HuH-7.5 (cell line): ENCODE measurements around the gene MAGI2.

Experiments
- DNase-seq: peaks from one replicate; pipeline ENCODE4 v3.0.0; 2011; ENCODE audit warnings: low spot score

Gene MAGI2

DNA sequence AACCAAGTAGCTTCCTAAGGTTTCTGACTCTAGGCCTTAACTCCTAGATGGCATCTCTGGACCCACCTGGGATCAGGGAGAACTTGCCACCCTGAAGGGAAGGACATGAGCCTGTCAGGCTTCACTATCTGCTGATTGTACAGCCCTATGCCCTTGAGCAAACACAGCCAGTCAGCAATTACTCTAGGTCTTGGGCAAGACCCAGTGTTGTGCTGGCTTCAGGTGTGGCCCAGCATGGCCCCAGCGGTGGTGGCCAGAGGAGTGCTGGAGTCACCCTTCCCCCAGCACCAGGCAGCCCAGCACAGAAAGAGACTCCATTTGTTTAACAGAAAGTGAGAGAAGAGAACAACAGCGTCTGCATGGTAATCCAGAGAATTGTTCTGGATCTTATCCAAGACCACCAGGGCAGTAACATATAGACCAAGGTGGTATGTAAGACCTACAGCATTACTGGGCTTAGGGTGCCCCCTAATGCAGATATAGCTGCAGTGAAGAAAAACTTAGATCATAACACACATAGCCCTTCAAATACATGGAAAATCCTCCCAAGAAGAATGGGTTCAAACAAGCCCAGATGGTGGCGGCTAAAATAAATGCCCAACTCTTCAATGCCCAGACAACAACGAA is 207.7 kb downstream of the MAGI2 start:
- no peak for DNase-seq

GRCh38 chr7:79244482-79244881 is 209.0 kb downstream of the MAGI2 start:
- DNase-seq = no peak

DNA sequence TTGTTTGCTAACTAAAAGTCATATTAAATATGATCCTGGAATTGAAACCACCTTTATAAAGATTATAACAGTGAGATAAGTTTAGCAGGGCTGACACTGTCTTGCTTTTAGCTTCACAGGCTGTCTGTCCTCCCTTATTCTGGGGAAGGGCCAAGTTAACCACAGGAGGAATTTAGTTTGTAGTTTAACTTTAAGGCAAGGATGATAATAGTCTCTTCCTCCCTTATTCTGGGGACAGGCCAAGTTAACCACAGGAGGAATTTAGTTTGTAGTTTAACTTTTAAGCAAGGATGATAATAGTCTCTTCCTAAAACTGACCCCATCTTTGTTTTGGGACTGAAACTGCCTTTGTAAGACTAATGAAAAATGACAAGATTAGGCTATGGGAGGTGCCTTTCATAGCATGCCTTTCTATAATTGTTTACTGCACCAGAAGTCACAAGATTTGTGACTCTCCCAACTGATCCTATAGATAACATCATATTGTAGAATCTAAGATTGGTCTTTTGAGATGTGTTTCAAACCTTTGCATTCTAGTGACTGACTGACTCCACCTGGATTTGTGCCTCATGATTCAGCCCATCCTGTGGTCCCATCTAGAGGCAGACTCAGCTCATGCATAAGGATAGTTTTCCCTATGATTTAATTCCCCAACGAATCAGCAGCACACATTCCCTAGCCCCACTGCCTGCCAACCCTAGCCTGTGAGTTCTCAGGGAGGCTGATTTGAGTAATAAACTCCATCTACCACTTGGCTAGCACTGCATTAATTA is 212.0 kb downstream of the MAGI2 start:
- DNase-seq = no peak

DNA sequence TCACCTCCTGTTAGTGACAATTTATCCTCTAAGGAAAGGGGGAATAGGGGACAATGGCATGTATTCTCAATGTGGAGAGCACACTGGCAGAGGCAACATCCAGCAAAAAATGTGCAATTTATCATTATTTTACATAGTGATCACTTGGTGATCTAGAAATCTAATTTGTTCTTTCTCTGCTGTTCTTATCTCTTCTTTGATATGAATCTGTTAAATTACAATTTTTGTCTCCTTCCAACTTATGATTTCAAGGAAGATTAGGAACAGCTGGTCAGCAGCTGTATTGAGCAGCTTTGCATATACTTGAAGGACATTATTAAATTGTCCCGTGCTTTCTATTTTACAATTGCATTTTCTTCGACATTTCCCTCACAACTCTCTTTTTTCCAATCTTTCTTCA is 213.1 kb downstream of the MAGI2 start:
- no peak for DNase-seq

GRCh38 chr7:79236352-79237028 is 217.0 kb downstream of the MAGI2 start:
- DNase-seq = no peak

GRCh38 chr7:79227044-79227443 is 226.4 kb downstream of the MAGI2 start:
- DNase-seq = no peak

DNA sequence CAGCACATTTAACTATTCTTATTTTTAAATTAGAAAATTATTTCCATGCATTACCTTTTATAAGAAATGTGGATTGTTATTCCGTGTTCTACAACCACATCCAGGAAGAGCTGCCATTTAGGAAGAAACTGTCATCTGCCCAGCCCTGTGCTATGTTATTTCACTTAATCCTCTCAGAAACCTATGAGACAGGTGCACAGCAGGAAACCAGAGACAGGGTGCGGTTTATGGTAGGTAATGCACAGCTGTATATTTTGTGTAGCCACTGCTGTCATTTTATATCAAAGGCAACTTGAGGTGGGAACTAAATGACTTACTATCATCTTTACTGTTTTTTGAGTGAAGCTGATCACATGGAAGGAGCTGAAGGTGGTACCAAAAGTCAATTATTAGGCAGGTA is 232.3 kb downstream of the MAGI2 start:
- DNase-seq = no peak

DNA sequence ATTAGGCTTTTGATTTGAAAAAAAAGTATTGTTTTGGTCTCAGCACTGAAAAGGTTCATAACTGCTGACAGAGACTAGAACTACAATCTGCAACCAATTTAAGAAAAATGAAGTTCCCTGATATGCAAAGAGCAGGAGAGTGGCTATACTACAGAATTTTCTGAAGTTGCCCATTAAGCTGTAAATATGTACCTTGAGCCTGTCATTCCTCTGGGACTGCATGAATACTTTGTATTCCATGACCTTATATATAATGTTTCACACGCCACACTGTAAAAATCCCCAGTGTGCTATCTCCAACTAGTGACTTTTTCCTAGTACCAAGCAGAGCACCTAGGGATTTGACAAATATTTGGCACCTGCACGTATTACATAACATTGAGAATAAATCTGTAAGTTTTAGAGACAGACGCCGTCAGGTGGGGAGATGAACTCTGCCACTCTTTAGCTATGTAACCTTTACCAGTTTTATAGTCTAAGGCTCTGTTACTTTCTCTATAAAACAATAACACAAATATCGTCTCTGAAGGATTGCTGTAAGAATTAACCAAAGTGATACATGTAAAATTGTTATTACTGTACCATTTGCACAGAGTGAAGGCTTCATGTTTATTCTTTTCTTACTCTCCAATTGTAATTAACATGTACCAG is 235.4 kb downstream of the MAGI2 start:
- no peak for DNase-seq

GRCh38 chr7:79217468-79217867 is 236.0 kb downstream of the MAGI2 start:
- no peak for DNase-seq

DNA sequence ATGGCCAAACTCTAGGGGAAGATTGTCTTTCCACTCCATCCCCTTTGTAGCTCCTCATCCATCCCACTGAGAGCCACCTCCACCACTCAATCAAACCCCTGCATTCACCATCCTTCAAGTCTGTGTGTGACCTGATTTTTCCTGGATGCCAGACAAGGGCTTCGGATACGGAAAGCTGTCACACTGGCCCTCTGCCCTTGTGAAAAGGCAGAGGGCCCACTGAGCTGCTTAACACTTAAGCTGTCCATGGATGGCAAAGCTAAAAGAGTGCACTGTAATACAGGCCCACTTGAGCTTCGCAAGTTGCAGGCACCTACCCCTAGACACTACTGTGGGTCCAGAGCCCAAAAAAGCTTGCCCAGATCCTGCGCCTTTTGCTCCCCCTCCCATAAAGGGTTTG is 237.2 kb downstream of the MAGI2 start:
- DNase-seq = no peak

DNA sequence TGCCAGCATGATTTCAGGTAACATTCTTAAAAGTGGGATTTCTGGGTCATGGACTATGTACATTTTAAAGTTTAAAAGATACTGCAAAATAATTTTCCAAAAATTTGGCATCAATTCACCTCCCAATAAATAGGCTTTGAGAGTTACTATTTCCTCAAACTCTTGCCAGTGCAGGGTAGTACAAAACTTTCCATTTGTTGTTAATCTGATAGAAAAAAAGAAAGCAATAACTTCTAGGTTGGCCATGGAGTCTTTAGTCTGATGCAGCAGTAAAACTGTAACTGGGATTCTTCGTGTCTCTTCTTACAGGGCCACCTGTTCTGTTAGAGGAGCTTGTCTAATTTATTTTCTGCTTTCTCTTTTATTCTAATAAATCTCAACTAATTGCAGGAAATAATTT is 241.1 kb downstream of the MAGI2 start:
- DNase-seq = no peak

DNA sequence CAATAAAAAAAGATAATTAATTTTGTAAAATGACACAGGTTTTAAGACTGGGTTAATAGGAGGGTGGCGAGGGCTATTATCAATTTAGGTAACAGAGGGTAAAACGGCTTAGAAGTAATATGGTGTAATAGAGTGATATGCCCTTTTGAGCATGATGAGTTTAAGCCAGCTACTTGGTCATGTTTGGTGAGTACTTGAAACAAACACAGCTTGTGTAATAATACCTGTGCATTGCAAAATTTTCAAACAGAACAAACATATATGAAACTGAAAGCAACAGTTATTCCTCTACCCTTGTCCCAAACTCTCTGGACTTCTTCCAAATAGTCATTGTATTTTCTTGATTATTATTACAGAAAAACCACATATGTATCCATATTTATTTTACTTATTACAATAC is 241.7 kb downstream of the MAGI2 start:
- DNase-seq = no peak

DNA sequence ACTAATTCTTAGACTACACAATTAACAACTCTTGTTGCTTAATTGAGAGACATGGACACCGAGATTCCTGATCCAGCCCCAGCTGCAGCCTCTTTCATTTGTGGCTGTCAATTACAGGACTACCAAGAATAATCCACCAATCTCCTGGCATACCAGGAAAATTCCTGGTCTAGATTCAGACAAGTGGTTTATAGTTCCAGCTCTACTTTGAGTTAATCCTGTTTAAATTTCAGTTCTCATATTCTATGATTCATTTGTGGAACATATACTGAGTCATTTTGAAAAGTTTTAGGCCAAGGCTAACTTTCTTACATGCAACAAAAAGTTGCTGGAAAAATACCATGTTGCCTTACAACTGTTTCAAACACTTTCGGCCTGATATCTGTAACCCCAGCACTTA is 253.5 kb downstream of the MAGI2 start:
- no peak for DNase-seq

GRCh38 chr7:79199266-79199665 is 254.2 kb downstream of the MAGI2 start:
- no peak for DNase-seq

- no peak for DNase-seq
These were observed 267.9 kb downstream of the MAGI2 start for GRCh38 chr7:79185605-79186004.

DNA sequence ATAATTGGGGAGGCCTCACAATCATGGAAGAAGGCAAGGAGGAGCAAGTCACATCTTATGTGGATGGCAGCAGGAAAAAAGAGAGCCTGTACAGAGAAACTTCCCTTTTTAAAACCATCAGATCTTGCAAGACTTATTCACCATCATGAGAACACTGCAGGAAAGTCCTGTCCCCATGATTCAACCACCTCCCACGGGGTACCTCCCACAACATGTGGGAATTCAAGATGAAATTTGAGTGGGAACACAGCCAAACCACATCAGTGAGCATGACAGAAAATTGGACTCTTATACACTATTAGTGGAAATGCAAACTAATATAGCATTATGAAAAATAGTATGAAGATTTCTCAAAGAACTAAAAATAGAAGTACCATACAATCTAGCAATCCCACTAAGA is 271.2 kb downstream of the MAGI2 start:
- DNase-seq = no peak

DNA sequence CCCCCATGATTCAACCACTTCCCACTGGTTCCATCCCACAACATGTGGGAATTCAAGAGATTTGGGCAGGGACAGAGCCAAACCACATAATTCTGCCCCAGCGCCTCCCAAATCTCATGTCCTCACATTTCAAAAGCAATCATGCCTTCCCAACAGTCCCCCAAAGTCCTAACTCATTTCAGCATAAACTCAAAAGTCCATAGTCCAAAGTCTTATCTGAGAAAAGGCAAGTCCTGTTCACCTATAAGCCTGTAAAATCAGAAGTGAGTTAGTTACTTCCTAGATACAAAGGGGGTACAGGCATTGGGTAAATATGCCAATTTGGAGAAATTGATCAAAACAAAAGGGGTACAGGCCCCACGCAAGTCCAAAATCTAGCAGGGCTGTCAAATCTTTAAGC is 272.9 kb downstream of the MAGI2 start:
- no peak for DNase-seq

GRCh38 chr7:79176859-79177477 is 276.5 kb downstream of the MAGI2 start:
- peak; percentile 3 for DNase-seq

- DNase-seq = no peak
These were observed 278.1 kb downstream of the MAGI2 start for GRCh38 chr7:79175374-79175773.

GRCh38 chr7:79165225-79165624 is 288.2 kb downstream of the MAGI2 start:
- DNase-seq = no peak

- DNase-seq = no peak
These were observed 294.3 kb downstream of the MAGI2 start for GRCh38 chr7:79159040-79159664.

DNA sequence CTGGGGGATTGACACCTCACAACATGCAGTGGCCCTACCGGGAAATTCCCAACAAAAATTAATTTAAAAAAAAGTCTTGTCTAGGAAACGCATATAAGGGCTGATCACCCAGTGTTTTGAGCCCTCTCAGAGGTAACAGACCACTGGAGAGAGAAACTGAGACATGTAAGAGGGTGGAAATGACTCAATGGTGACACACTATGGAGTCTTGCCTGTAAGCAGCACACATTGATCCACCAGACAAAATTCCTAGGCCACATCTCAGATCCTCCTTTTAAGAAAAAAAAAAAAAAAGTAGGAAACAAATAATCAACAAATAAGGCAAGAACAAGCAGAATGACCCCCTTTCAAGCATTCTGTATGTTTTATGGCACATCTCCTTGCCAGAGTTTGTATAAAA is 296.2 kb downstream of the MAGI2 start:
- DNase-seq = no peak
